Measurements from ENCODE around the gene STAP2. TPM values are rescaled to one million over a fixed set of nuclear protein-coding genes. Genes with fewer than 3 reads are reported as not detected.
A peak's percentile ranks its signal among the peaks of the same experiment; 100 is the strongest.

STAP2 gene
- total and polyA plus RNA-seq, 9 of the 15 experiments (the other 6 are each of a cell fraction or from before 2014, with no cell fraction given), result 1.2 to 9.8 (median 4.5) TPM

DNA sequence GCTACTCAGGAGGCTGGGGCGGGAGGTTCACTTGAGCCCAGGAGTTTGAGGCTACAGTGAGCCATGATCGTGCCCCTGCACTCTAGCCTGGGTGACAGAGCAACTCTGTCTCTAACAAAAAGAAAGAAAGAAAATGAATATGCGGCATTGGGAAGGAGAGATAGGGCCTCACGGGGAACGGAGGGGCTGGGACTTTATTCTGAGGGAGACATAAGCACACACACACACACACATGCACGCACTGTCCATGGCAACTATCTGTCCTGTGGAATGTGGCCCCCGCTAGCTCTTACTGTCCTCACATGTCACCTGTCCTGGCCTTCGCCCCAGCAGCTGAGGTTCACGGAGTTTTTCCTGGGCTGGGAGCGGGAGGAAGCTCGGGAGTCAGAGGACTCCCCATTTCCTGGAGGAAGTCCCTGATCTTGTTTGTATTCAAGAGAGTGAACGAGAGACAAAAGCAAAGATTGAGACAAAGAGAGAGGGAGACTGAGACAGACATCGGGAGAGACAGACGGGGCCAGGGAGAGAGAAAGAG lies 654 bp downstream of the STAP2 start (continued):
- TF ChIP-seq PRMT5 (CRISPR knock-in tag; IDR thresholded peaks at IDR 0.05) (no peak), SMARCA5 (IDR thresholded peaks at IDR 0.05) (no peak), HIVEP1 (CRISPR knock-in tag; IDR thresholded peaks at IDR 0.05) (no peak), HCFC1 (IDR thresholded peaks at IDR 0.05; ENCODE audit: low read depth, low read length) (no peak), KDM2B (CRISPR knock-in tag; IDR thresholded peaks at IDR 0.05) (no peak), HDAC1 (IDR thresholded peaks at IDR 0.05) (no peak), EHMT2 (IDR thresholded peaks at IDR 0.05) (no peak), FOXJ3 (CRISPR knock-in tag; IDR thresholded peaks at IDR 0.05) (no peak), SMAD4 (CRISPR knock-in tag; conservative IDR thresholded peaks at IDR 0.05) (peak; percentile 35; the same call in 1 of the 2 replicates), NBN (IDR thresholded peaks at IDR 0.05; ENCODE audit: low read depth) (peak; percentile 56; the same call in 1 of the 2 replicates), RFX1 (IDR thresholded peaks at IDR 0.05) (peak; percentile 87), CHD2 (IDR thresholded peaks at IDR 0.05; ENCODE audit: low read depth, low read length) (no peak), PPARD (CRISPR knock-in tag; IDR thresholded peaks at IDR 0.05) (no peak), RBM25 (IDR thresholded peaks at IDR 0.05; ENCODE audit: low read depth, low read length, severe bottlenecking) (no peak), GABPB2 (CRISPR knock-in tag; conservative IDR thresholded peaks at IDR 0.05) (no peak), GABPB1 (CRISPR knock-in tag; IDR thresholded peaks at IDR 0.05) (no peak), FOXA3 (CRISPR knock-in tag; conservative IDR thresholded peaks at IDR 0.05 in 1 of 2, IDR thresholded peaks at IDR 0.05 in 1 of 2) (no peak), ZNF408 (CRISPR knock-in tag; IDR thresholded peaks at IDR 0.05; ENCODE audit: low read depth) (no peak)
- TF ChIP-seq, protein P1, sequence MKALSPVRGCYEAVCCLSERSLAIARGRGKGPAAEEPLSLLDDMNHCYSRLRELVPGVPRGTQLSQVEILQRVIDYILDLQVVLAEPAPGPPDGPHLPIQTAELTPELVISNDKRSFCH (CRISPR knock-in tag; IDR thresholded peaks at IDR 0.05), result no peak
- TF ChIP-seq, protein P1 (tag; IDR thresholded peaks at IDR 0.05), result peak; percentile 34; the same call in 1 of the 2 replicates
- TF ChIP-seq, protein P2, sequence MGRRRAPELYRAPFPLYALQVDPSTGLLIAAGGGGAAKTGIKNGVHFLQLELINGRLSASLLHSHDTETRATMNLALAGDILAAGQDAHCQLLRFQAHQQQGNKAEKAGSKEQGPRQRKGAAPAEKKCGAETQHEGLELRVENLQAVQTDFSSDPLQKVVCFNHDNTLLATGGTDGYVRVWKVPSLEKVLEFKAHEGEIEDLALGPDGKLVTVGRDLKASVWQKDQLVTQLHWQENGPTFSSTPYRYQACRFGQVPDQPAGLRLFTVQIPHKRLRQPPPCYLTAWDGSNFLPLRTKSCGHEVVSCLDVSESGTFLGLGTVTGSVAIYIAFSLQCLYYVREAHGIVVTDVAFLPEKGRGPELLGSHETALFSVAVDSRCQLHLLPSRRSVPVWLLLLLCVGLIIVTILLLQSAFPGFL (CRISPR knock-in tag; IDR thresholded peaks at IDR 0.05), result no peak
- TF ChIP-seq, protein P3, sequence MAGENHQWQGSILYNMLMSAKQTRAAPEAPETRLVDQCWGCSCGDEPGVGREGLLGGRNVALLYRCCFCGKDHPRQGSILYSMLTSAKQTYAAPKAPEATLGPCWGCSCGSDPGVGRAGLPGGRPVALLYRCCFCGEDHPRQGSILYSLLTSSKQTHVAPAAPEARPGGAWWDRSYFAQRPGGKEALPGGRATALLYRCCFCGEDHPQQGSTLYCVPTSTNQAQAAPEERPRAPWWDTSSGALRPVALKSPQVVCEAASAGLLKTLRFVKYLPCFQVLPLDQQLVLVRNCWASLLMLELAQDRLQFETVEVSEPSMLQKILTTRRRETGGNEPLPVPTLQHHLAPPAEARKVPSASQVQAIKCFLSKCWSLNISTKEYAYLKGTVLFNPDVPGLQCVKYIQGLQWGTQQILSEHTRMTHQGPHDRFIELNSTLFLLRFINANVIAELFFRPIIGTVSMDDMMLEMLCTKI (IDR thresholded peaks at IDR 0.05; ENCODE audit: partially characterized antibody), result no peak
- TF ChIP-seq, protein P4, sequence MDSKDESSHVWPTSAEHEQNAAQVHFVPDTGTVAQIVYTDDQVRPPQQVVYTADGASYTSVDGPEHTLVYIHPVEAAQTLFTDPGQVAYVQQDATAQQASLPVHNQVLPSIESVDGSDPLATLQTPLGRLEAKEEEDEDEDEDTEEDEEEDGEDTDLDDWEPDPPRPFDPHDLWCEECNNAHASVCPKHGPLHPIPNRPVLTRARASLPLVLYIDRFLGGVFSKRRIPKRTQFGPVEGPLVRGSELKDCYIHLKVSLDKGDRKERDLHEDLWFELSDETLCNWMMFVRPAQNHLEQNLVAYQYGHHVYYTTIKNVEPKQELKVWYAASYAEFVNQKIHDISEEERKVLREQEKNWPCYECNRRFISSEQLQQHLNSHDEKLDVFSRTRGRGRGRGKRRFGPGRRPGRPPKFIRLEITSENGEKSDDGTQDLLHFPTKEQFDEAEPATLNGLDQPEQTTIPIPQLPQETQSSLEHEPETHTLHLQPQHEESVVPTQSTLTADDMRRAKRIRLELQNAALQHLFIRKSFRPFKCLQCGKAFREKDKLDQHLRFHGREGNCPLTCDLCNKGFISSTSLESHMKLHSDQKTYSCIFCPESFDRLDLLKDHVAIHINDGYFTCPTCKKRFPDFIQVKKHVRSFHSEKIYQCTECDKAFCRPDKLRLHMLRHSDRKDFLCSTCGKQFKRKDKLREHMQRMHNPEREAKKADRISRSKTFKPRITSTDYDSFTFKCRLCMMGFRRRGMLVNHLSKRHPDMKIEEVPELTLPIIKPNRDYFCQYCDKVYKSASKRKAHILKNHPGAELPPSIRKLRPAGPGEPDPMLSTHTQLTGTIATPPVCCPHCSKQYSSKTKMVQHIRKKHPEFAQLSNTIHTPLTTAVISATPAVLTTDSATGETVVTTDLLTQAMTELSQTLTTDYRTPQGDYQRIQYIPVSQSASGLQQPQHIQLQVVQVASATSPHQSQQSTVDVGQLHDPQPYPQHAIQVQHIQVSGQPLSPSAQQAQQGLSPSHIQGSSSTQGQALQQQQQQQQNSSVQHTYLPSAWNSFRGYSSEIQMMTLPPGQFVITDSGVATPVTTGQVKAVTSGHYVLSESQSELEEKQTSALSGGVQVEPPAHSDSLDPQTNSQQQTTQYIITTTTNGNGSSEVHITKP (IDR thresholded peaks at IDR 0.05; ENCODE audit: partially characterized antibody), result no peak
- TF ChIP-seq, protein P5, sequence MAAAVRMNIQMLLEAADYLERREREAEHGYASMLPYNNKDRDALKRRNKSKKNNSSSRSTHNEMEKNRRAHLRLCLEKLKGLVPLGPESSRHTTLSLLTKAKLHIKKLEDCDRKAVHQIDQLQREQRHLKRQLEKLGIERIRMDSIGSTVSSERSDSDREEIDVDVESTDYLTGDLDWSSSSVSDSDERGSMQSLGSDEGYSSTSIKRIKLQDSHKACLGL (CRISPR knock-in tag; IDR thresholded peaks at IDR 0.05; ENCODE audit: borderline replicate concordance, poor library complexity, severe bottlenecking), result no peak
